SK-N-SH treated with all-trans-retinoic acid at 6 μM for 48 hours (cell line): ENCODE measurements around the gene ADGRB3.

Source experiments
- ISL1 ChIP-seq: fragments of 250-450 bp; sonication (Bioruptor Pico); IDR thresholded peaks from 2 replicates; pipeline ENCODE4 v2.1.2; 2022; ENCODE audit warnings: mild to moderate bottlenecking, moderate library complexity
- OSR1 ChIP-seq: fragments of 250-450 bp; sonication (Bioruptor Pico); IDR thresholded peaks from 2 replicates; pipeline ENCODE4 v1.8.0; 2022; ENCODE audit warnings: moderate library complexity, mild to moderate bottlenecking, inconsistent platforms
- RARB ChIP-seq: fragments of 250-450 bp; sonication (Bioruptor Pico); IDR thresholded peaks from 2 replicates; pipeline ENCODE4 v1.8.0; 2021; ENCODE audit warnings: mild to moderate bottlenecking, moderate library complexity
- TCF4 ChIP-seq: fragments of 250-450 bp; sonication (Bioruptor Pico); IDR thresholded peaks from 2 replicates; pipeline ENCODE4 v1.8.0; 2021; ENCODE audit warnings: mild to moderate bottlenecking, moderate library complexity, borderline replicate concordance
- ZNF70 ChIP-seq: fragments of 450-650 bp; formaldehyde crosslinking; IDR thresholded peaks from 2 replicates; pipeline ENCODE4 v1.5.0; 2020; ENCODE audit warnings: mild to moderate bottlenecking, moderate library complexity
- TF ChIP-seq, protein P1 (sequence below): fragments of 250-450 bp; sonication (Bioruptor Pico); IDR thresholded peaks from 2 replicates; pipeline ENCODE4 v1.8.0; 2020; ENCODE audit warnings: mild to moderate bottlenecking, moderate library complexity, borderline replicate concordance

DNA sequence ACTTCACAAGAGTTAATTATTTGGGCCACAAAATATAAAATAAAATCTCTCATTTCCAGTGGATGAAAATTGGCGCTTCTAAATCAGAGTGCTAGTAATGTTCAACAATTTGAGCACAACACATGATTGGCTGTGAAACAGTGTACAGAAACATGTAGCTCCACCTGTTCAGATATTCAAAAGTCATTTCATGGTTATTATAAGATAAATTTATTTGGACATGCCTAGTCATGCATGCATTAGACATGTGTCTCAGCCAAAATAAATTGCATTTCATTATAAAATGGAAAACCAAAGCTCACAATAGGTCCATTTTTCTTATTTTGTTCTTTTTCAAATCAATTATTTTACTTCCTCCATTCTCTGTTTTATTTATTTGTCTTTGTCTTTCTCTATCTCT lies 786.9 kb downstream of the ADGRB3 start:
- TF ChIP-seq OSR1 (CRISPR knock-in tag) (no peak), RARB (CRISPR knock-in tag) (no peak), ZNF70 (no peak), TCF4 (no peak), ISL1 (no peak)
- TF ChIP-seq, protein P1, sequence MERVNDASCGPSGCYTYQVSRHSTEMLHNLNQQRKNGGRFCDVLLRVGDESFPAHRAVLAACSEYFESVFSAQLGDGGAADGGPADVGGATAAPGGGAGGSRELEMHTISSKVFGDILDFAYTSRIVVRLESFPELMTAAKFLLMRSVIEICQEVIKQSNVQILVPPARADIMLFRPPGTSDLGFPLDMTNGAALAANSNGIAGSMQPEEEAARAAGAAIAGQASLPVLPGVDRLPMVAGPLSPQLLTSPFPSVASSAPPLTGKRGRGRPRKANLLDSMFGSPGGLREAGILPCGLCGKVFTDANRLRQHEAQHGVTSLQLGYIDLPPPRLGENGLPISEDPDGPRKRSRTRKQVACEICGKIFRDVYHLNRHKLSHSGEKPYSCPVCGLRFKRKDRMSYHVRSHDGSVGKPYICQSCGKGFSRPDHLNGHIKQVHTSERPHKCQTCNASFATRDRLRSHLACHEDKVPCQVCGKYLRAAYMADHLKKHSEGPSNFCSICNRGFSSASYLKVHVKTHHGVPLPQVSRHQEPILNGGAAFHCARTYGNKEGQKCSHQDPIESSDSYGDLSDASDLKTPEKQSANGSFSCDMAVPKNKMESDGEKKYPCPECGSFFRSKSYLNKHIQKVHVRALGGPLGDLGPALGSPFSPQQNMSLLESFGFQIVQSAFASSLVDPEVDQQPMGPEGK (CRISPR knock-in tag), result no peak
